ENCODE data around the gene WTIP.

WTIP gene

GRCh38 chr19:34503531-34504272 lies 22.1 kb downstream of the WTIP start:
- Histone ChIP-seq H3K4me1 (ENCODE audit: insufficient read depth, low read length, severe bottlenecking) (peaks cover 6% of the 10 kb centered on the region), H3K79me2 (ENCODE audit: insufficient read depth, low read length) (no peaks in the 10 kb centered on the region), H3K36me3 (ENCODE audit: insufficient read depth, low read length) (no peaks in the 10 kb centered on the region), H3F3A (ENCODE audit: insufficient read depth, low read length) (no peaks in the 10 kb centered on the region), H3K4me3 (ENCODE audit: low read depth, low read length, poor library complexity, severe bottlenecking) (no peak overlapping the region), H3K27me3 (ENCODE audit: insufficient read depth, low read length) (no peaks in the 10 kb centered on the region), H2AFZ (ENCODE audit: low read length) (no peak overlapping the region), H3K9me2 (ENCODE audit: low read depth, low read length) (no peaks in the 10 kb centered on the region), H4K20me1 (ENCODE audit: insufficient read depth, low read length) (no peaks in the 10 kb centered on the region), H3K9me3 (ENCODE audit: low read length) (no peaks in the 10 kb centered on the region), H3K9ac (ENCODE audit: low read length) (no peak overlapping the region), H3K4me2 (ENCODE audit: low read length) (no peak overlapping the region), H3K27ac (ENCODE audit: low read depth, low read length, poor library complexity, severe bottlenecking) (no peak overlapping the region)
- TF ChIP-seq EZH2 (IDR thresholded peaks at IDR 0.05; ENCODE audit: borderline replicate concordance, low read length) = no peak
- TF ChIP-seq, protein P1, sequence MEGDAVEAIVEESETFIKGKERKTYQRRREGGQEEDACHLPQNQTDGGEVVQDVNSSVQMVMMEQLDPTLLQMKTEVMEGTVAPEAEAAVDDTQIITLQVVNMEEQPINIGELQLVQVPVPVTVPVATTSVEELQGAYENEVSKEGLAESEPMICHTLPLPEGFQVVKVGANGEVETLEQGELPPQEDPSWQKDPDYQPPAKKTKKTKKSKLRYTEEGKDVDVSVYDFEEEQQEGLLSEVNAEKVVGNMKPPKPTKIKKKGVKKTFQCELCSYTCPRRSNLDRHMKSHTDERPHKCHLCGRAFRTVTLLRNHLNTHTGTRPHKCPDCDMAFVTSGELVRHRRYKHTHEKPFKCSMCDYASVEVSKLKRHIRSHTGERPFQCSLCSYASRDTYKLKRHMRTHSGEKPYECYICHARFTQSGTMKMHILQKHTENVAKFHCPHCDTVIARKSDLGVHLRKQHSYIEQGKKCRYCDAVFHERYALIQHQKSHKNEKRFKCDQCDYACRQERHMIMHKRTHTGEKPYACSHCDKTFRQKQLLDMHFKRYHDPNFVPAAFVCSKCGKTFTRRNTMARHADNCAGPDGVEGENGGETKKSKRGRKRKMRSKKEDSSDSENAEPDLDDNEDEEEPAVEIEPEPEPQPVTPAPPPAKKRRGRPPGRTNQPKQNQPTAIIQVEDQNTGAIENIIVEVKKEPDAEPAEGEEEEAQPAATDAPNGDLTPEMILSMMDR (IDR thresholded peaks at IDR 0.05; ENCODE audit: low read length) = no peak

DNA sequence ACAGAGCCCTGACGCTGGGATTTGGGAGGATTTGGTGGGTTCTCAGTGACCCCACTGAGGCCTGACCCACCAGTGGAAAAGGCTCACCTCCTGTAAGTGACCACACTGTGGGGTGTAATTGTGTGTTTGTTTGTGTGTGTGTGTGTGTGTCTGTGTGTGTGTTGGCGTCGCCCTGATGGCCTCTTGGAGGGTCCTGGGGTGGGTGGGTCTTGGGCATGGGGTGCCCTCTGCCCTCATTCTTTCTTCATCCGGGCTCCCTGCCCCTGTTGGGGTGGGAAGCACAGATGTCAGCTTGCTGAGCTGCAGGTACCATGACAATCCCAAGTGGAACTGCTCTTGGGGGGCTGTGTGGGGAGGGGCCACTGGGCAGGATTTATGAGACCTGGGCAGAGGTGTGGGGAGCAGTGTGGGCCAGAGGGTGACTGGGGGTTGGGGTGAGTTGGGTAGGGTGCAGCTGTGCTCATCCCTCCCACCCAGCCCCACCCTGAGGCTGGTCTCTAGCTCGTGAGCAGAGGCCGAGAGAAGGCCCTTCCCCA lies 22.8 kb downstream of the WTIP start:
- Histone ChIP-seq H3F3A (ENCODE audit: insufficient read depth, low read length) (no peaks in the 10 kb centered on the region), H3K4me3 (ENCODE audit: low read depth, low read length, poor library complexity, severe bottlenecking) (no peak overlapping the region), H3K27me3 (ENCODE audit: insufficient read depth, low read length) (no peaks in the 10 kb centered on the region), H4K20me1 (ENCODE audit: insufficient read depth, low read length) (no peaks in the 10 kb centered on the region), H3K36me3 (ENCODE audit: insufficient read depth, low read length) (no peaks in the 10 kb centered on the region), H3K4me2 (ENCODE audit: low read length) (no peak overlapping the region), H3K9me2 (ENCODE audit: low read depth, low read length) (no peaks in the 10 kb centered on the region), H3K27ac (ENCODE audit: low read depth, low read length, poor library complexity, severe bottlenecking) (no peak overlapping the region), H3K9me3 (ENCODE audit: low read length) (no peaks in the 10 kb centered on the region), H3K9ac (ENCODE audit: low read length) (no peak overlapping the region), H2AFZ (ENCODE audit: low read length) (no peak overlapping the region), H3K79me2 (ENCODE audit: insufficient read depth, low read length) (no peaks in the 10 kb centered on the region), H3K4me1 (ENCODE audit: insufficient read depth, low read length, severe bottlenecking) (peaks cover 6% of the 10 kb centered on the region)
- TF ChIP-seq, protein P1 (IDR thresholded peaks at IDR 0.05; ENCODE audit: low read length) = no peak
- no peak for TF ChIP-seq EZH2 (IDR thresholded peaks at IDR 0.05; ENCODE audit: borderline replicate concordance, low read length)

DNA sequence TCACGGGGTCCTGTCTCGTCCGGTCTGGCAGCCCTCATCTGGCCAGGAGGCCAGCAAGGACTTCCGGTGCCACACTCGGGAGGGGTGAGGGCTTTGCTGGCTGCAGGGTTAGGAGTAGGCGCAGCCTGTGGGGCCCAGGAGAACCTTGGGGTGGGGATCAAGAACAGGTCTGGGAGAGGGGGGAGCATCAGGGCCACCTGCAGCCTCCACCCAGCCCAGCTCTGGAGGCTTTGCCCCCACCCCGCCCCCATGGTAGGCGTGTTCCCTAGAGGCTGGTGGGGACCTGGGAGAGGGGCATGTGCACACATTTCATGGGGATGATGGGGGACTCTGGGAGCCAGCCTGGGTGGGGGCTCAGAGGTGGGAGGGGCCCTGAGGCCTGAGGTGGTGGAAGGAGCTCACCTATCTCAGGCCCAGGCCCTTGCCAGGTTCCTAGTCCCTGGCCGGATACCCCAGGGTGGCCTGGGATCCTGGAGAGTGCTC lies 23.3 kb downstream of the WTIP start:
- no peak overlapping the region for H2AFZ ChIP-seq (ENCODE audit: low read length)
- no peaks in the 10 kb centered on the region for H3K9me2 ChIP-seq (ENCODE audit: low read depth, low read length)
- no peaks in the 10 kb centered on the region for H3F3A ChIP-seq (ENCODE audit: insufficient read depth, low read length)
- no peak overlapping the region for H3K4me3 ChIP-seq (ENCODE audit: low read depth, low read length, poor library complexity, severe bottlenecking)
- H3K27me3 ChIP-seq (ENCODE audit: insufficient read depth, low read length) = no peaks in the 10 kb centered on the region
- no peaks in the 10 kb centered on the region for H3K36me3 ChIP-seq (ENCODE audit: insufficient read depth, low read length)
- H3K79me2 ChIP-seq (ENCODE audit: insufficient read depth, low read length) = no peaks in the 10 kb centered on the region
- H3K9ac ChIP-seq (ENCODE audit: low read length) = no peak overlapping the region
- peaks cover 6% of the 10 kb centered on the region for H3K4me1 ChIP-seq (ENCODE audit: insufficient read depth, low read length, severe bottlenecking)
- no peaks in the 10 kb centered on the region for H4K20me1 ChIP-seq (ENCODE audit: insufficient read depth, low read length)
- H3K9me3 ChIP-seq (ENCODE audit: low read length) = no peaks in the 10 kb centered on the region
- H3K4me2 ChIP-seq (ENCODE audit: low read length) = no peak overlapping the region
- no peak for TF ChIP-seq EZH2 (IDR thresholded peaks at IDR 0.05; ENCODE audit: borderline replicate concordance, low read length)
- TF ChIP-seq, protein P1 (IDR thresholded peaks at IDR 0.05; ENCODE audit: low read length) = no peak
- no peak overlapping the region for H3K27ac ChIP-seq (ENCODE audit: low read depth, low read length, poor library complexity, severe bottlenecking)

All from OCI-LY1 (cell line).